Adipocyte (in vitro differentiated cells): Measurements from ENCODE around the gene ZNF716.
A peak's percentile ranks its signal among the peaks of the same experiment; 100 is the strongest.
"Not testable (repeated sequence)": the region's sequence is repeated elsewhere in the genome, so short reads cannot be mapped to it uniquely, and the experiment has no call there.

Experiments used
- DNase-seq: peaks from one replicate; pipeline ENCODE4 v3.0.0-alpha.2; 2015; ENCODE audit warnings: low read depth
- H3K27me3 ChIP-seq: replicated peaks from 2 replicates; pipeline ENCODE4 v1.7.0; 2013; ENCODE audit warnings: mild to moderate bottlenecking, low read length, moderate library complexity; ENCODE audit not compliant: control insufficient read depth, insufficient read depth
- H3K36me3 ChIP-seq: 2 replicates; pipeline ENCODE4 v1.7.0; 2013; ENCODE audit warnings: low read length, mild to moderate bottlenecking, moderate library complexity; ENCODE audit not compliant: control insufficient read depth, insufficient read depth, severe bottlenecking
- H3K4me1 ChIP-seq: 2 replicates; pipeline ENCODE4 v1.7.0; 2013; ENCODE audit warnings: mild to moderate bottlenecking, low read length, moderate library complexity; ENCODE audit not compliant: control insufficient read depth, insufficient read depth
- H3K4me3 ChIP-seq: 2 replicates; pipeline ENCODE4 v1.7.0; 2013; ENCODE audit warnings: mild to moderate bottlenecking, low read length, moderate library complexity
- H3K9ac ChIP-seq: 2 replicates; pipeline ENCODE4 v1.7.0; 2013; ENCODE audit warnings: mild to moderate bottlenecking, low read length, moderate library complexity
- H3K9me3 ChIP-seq: 2 replicates; pipeline ENCODE4 v1.7.0; 2013; ENCODE audit warnings: mild to moderate bottlenecking, low read length, moderate library complexity; ENCODE audit not compliant: control insufficient read depth

Gene ZNF716

DNA sequence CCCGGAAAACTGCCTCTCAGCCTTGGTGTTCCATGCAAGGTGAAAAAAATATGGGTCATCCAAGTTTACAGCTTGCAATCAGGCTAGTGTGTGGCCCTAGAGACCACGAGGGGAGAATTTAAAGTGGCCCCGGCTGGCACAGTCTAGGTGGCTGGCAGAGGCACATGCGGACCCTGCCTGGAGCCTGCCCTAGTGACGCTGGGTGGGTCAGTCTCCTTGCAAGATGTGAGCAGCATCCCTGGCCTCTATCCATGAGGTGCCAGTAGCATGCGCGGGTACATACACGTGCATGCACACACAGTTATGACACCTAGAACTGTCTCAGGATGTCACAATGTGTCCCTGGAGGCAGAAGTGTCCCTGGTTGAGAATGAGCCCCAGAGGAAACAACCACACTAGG lies 22.4 kb upstream of the ZNF716 start:
- no peaks in the 10 kb centered on the region for H3K27me3 ChIP-seq

DNA sequence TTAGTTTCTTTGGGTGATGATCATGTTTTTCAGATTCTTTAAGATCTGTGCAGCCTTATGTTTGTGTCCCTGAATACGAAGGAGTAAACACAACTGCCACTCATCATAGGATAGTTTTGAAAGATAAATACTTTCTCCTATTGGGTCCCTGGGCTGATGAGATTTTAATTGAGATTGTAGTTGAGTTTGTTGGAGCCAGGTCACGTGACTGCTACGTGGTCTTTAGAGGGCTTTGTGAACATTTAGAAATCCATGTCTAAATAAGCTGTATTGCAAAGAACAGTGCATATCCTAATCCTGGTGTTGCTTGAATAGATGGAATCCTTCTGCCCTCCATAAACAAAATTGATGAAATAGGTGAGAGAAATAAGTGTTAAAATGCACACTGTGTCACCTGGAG lies 17.4 kb upstream of the ZNF716 start:
- DNase-seq = no peak
- peaks cover 17% of the 10 kb centered on the region for H3K9me3 ChIP-seq
- H3K4me3 ChIP-seq = no peak overlapping the region
- no peaks in the 10 kb centered on the region for H3K36me3 ChIP-seq
- no peak overlapping the region for H3K9ac ChIP-seq
- no peaks in the 10 kb centered on the region for H3K27me3 ChIP-seq
- H3K4me1 ChIP-seq = no peaks in the 10 kb centered on the region

More for the DNA sequence above, 22.4 kb upstream of the ZNF716 start:
- H3K9ac ChIP-seq = no peak overlapping the region
- no peak for DNase-seq
- H3K36me3 ChIP-seq = no peaks in the 10 kb centered on the region
- peaks cover 11% of the 10 kb centered on the region for H3K9me3 ChIP-seq
- no peak overlapping the region for H3K4me3 ChIP-seq
- no peaks in the 10 kb centered on the region for H3K4me1 ChIP-seq

DNA sequence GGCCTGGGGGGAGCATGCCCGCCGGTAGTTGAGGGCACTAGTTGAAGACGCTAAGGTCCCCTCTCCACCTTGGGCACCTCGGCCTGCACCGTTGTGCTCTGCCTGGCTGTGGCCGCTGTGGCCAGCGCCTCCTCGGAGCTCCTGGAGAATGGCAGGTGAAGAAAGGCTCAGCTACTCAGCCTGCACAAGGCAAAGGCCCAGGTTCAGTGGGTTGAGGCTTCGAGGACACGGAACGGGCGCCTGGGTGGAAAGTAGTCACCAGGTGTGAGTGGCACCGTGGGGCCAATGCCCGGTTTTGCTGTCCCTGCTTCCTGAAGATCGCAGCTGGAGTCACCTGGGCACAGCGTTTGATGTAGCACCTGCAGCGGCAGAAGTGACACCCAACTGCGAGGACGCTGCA lies 12.4 kb upstream of the ZNF716 start:
- Histone ChIP-seq H3K27me3 (no peaks in the 10 kb centered on the region), H3K9me3 (peaks cover 13% of the 10 kb centered on the region), H3K9ac (no peak overlapping the region), H3K4me3 (no peak overlapping the region), H3K36me3 (no peaks in the 10 kb centered on the region), H3K4me1 (no peaks in the 10 kb centered on the region)
- no peak for DNase-seq

DNA sequence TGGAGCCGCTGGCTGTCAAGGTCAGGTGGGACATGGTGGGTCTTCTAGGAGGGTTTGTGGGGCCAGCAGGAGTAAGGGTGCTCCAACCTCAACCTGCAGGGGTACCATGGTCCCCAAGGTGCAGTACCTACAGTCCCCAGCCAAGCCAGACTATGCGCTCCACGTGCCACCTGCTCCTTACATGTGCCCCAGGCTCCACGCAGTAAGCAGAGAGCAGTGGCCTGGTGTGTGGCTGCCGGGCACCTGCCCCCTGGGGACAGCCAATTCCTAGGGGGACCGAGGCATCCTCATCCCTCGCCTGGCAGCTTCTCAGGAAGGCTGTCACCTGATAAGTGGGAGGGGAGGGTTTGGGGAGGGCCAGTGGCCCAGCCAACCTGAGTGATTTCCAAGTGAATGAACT lies 11.7 kb upstream of the ZNF716 start:
- Histone ChIP-seq H3K4me1 (no peaks in the 10 kb centered on the region), H3K27me3 (no peaks in the 10 kb centered on the region), H3K36me3 (no peaks in the 10 kb centered on the region), H3K4me3 (no peak overlapping the region), H3K9ac (no peak overlapping the region), H3K9me3 (peaks cover 7% of the 10 kb centered on the region)
- no peak for DNase-seq

DNA sequence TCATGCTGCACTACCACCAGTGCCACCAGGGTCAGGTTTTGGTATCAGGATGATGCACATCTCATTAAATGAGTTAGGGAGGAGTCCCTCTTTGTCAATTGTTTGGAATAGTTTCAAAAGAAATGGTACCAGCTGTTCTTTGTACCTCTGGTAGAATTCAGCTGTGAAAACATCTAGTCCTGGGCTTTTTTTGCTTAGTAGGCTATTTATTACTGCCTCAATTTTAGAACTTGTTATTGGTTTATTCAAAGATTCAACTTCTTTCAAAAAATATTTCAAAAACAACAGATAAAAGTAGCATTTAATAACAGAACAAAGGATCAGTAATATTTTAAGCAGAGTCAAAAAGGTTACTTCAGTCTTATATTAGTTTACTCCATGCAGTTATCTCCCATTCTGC lies 6.4 kb upstream of the ZNF716 start:
- DNase-seq = no peak
- Histone ChIP-seq H3K4me1 (no peaks in the 10 kb centered on the region), H3K9ac (no peak overlapping the region), H3K4me3 (no peak overlapping the region), H3K27me3 (no peaks in the 10 kb centered on the region), H3K9me3 (peaks cover 6% of the 10 kb centered on the region), H3K36me3 (no peaks in the 10 kb centered on the region)

DNA sequence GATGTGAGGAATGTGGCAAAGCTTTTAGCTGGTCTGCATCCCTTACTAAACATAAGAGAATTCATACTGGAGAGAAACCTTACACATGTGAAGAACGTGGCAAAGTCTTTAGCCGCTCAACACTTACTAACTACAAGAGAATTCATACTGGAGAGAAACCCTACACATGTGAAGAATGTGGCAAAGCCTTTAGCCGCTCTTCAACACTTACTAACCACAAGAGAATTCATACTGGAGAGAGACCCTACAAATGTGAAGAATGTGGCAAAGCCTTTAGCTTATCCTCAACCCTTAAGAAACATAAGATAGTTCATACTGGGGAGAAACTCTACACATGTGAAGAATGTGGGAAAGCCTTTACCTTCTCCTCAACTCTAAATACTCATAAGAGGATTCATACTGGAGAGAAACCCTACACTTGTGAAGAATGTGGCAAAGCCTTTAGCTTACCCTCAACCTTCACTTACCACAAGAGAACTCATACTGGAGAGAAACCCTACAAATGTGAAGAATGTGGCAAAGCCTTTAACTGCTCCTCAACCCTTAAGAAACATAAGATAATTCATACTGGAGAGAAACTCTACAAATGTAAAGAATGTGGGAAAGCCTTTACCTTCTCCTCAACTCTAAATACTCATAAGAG lies 19.3 kb downstream of the ZNF716 start:
- H3K27me3 ChIP-seq = not testable (repeated sequence)

DNA sequence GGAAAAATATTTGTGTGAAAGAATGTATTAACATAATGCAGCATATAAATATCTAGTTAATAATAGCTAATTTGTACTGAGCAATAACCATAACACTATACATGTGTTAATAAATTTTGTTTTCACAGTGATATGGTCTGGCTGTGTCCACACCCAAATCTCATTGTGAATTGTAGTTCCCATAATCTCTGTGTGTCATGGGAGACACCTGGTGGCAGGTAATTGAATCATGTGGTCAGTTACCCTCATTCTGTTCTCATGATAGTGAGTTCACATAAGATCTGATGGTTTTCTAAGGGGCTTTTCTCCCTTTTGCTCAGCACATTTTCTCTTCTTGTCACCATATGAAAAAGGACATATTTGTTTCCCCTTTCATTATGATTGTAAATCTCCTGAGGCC lies 30.3 kb downstream of the ZNF716 start:
- not testable (repeated sequence) for DNase-seq, H3K36me3 ChIP-seq, H3K4me3 ChIP-seq, H3K4me1 ChIP-seq, H3K27me3 ChIP-seq, H3K9ac ChIP-seq
- H3K9me3 ChIP-seq = peaks cover 50% of the 10 kb centered on the region

More for the DNA sequence above, 19.3 kb downstream of the ZNF716 start:
- not testable (repeated sequence) for H3K4me1 ChIP-seq, H3K36me3 ChIP-seq, DNase-seq, H3K9ac ChIP-seq
- peak overlapping the region; percentile 62 for H3K4me3 ChIP-seq
- peaks cover 90% of the 10 kb centered on the region for H3K9me3 ChIP-seq

DNA sequence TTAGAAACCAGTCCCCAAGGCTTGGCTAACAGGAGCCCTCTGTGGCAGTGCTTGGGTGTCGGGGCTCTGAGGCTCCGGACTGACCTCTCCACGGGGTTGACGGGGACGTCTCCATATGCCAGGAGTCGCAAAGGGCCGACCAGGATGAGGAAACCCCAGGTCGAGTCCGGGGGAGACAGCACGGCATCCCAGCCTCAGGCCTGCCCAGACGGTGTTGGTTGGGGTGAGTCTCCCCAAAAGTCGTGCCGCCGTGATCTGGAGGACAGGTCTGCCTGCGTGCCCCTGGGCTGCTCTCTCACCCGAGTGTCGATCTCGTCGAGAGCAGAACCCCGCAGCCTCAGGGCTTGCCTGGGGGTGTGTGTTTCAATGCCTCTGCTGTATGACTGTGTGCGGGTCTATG lies 35.0 kb downstream of the ZNF716 start:
- not testable (repeated sequence) for H3K36me3 ChIP-seq, H3K4me1 ChIP-seq, H3K9ac ChIP-seq, H3K4me3 ChIP-seq, H3K27me3 ChIP-seq, DNase-seq
- peaks cover 68% of the 10 kb centered on the region for H3K9me3 ChIP-seq

DNA sequence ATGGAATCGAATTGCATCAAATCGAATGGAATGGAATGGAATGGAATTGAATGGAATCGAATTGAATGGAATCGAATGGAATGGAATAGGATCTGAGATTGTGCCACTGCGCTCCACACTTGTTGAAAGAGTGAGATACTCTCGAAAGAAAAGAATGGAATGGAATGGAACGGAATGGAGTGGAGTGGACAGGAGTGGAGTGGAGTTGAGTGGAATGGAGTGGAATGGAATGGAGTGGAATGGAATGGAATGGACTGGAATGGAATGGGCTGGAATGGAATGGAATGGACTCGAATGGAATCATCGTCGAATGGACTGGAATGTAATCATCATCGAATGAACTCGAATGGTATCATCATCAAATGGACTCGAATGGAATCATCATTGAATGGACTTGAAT lies 38.0 kb downstream of the ZNF716 start:
- Histone ChIP-seq H3K27me3 (no peaks in the 10 kb centered on the region), H3K4me3 (peak overlapping the region; percentile 16), H3K4me1 (no peaks in the 10 kb centered on the region), H3K36me3 (no peaks in the 10 kb centered on the region), H3K9ac (no peak overlapping the region), H3K9me3 (peaks cover 74% of the 10 kb centered on the region)
- no peak for DNase-seq

DNA sequence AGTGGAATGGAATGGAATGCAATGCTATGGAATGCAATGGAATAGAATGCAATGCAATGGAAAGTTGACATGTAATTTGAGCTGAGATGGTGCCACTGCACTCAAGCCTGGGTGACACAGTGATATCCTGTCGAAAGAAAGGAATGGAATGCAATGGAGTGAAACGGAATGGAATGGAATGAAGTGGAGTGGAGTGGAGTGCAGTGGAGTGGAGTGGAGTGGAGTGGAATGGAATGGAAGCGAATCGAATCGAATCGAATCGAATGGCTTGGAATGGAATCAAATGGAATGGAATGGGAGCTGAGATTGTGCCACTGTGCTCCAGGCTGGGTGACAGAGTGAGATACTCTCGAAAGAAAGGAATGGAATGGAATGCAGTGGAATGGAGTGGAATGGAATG lies 45.1 kb downstream of the ZNF716 start:
- not testable (repeated sequence) for H3K4me1 ChIP-seq, H3K27me3 ChIP-seq, H3K9ac ChIP-seq, H3K36me3 ChIP-seq, DNase-seq, H3K4me3 ChIP-seq
- H3K9me3 ChIP-seq = peaks cover 62% of the 10 kb centered on the region

DNA sequence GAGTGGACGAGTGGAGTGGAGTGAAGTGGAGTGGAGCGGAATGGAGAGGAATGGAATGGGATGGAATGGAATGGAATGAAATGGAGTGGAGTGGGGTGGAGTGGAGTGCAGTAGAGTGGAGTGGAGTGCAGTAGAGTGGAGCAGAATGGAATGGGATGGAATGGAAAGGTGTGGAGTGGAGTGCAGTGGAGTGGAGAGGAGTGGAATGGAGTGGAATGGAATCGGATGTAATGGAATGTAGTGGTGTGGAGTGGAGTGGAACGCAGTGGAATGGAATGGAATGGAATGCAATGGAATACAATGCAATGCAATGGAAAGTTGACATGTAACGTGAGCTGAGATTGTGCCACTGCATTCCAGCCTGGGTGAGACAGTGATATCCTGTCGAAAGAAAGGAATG lies 46.4 kb downstream of the ZNF716 start:
- H3K27me3 ChIP-seq = no peaks in the 10 kb centered on the region
- peaks cover 56% of the 10 kb centered on the region for H3K9me3 ChIP-seq
- no peak for DNase-seq
- no peak overlapping the region for H3K4me3 ChIP-seq
- no peak overlapping the region for H3K9ac ChIP-seq
- no peaks in the 10 kb centered on the region for H3K4me1 ChIP-seq
- no peaks in the 10 kb centered on the region for H3K36me3 ChIP-seq

DNA sequence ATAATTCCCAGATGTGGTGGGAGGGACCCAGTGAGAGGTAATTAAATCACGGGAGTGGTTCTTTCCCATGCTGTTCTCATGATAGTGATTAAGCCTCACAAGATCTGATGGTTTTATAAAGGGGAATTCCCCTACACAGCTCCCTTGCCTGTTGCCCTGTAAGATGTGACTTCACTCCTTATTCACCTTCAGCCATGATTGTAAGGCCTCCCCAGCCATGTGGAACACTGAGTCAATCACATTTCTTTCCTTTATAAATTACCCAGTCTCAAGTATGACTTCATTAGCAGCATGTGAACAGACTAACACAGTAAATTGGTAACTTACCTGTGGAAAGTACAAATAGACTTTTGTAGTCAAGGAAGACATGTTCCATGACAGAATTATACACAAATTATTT lies 55.2 kb downstream of the ZNF716 start:
- Histone ChIP-seq H3K4me1 (no peaks in the 10 kb centered on the region), H3K9me3 (peaks cover 34% of the 10 kb centered on the region), H3K36me3 (no peaks in the 10 kb centered on the region), H3K9ac (no peak overlapping the region), H3K4me3 (no peak overlapping the region), H3K27me3 (no peaks in the 10 kb centered on the region)
- no peak for DNase-seq
